Thyroid gland (tissue), 4 donors: ENCODE data around the gene CXCL14. TPM values are rescaled to one million over a fixed set of nuclear protein-coding genes. Genes with fewer than 3 reads are reported as not detected.

ENCODE experiments used
- DNase-seq, 2 donors: peaks; one replicate each; pipeline ENCODE4 v3.0.0-alpha.2; 2019
- H3K27ac ChIP-seq, 3 donors: fragments of 200-600 bp; sonication (generic); 1 replicate in 2 of 3; 2 replicates in 1 of 3; pipeline ENCODE4 v1.5.1; 2016 to 2019; ENCODE audit warnings: mild to moderate bottlenecking in 1 of 3, moderate library complexity in 1 of 3
- H3K27me3 ChIP-seq: fragments of 200-600 bp; sonication (generic); one replicate; pipeline ENCODE4 v1.5.1; 2019
- H3K36me3 ChIP-seq, 2 donors: fragments of 200-600 bp; sonication (generic); one replicate each; pipeline ENCODE4 v1.5.1; 2016 to 2019
- H3K4me1 ChIP-seq, 2 donors: fragments of 200-600 bp; sonication (generic); one replicate each; pipeline ENCODE4 v1.5.1; 2017 to 2019
- H3K4me3 ChIP-seq, 3 donors: fragments of 200-600 bp; sonication (generic); replicated peaks in 1 of 3; 1 replicate in 2 of 3; 2 replicates in 1 of 3; pipeline ENCODE4 v1.5.1; 2016; ENCODE audit warnings: mild to moderate bottlenecking in 1 of 3
- H3K9me3 ChIP-seq: fragments of 200-600 bp; sonication (generic); one replicate; pipeline ENCODE4 v1.5.1; 2017
- POLR2A ChIP-seq, 2 donors: fragments of 450-650 bp; IDR thresholded peaks; one replicate each; pipeline ENCODE4 v1.6.1; 2017; ENCODE audit warnings: antibody characterized with exemption in 2 of 2, mild to moderate bottlenecking in 2 of 2, moderate library complexity in 1 of 2
- WGBS, 2 donors: methylation state at CpG; one replicate each; pipeline ENCODE4 v1.1.5; 2017; 5-methylcytosine and 5-hydroxymethylcytosine counted together
- intact Hi-C: fragments of 100-400 bp; cut with DNase I; formaldehyde crosslinking; loops from one replicate; pipeline ENCODE4 v1.15.1; 2023
- total RNA-seq, 4 donors: library from RNA; depleted of rRNA; stranded (reverse); fragments of >200 nt; gene quantifications; one replicate each; pipeline ENCODE4 v1.2.3, GENCODE V29; 2016
- TF ChIP-seq, protein P1 (sequence below), 6 experiments: fragments of 200-600 bp in 3 of 6; fragments of 450-650 bp in 3 of 6; sonication (generic) in 3 of 6; IDR thresholded peaks; one replicate each; pipeline ENCODE4 v1.5.1; 2016 to 2019; ENCODE audit warnings: antibody characterized with exemption in 6 of 6, mild to moderate bottlenecking in 2 of 6, inconsistent platforms in 1 of 6, moderate library complexity in 1 of 6

CXCL14 gene
- total RNA-seq, 4 donors from 2014 or later: 39.4 to 57.0 (median 48.9) TPM

DNA sequence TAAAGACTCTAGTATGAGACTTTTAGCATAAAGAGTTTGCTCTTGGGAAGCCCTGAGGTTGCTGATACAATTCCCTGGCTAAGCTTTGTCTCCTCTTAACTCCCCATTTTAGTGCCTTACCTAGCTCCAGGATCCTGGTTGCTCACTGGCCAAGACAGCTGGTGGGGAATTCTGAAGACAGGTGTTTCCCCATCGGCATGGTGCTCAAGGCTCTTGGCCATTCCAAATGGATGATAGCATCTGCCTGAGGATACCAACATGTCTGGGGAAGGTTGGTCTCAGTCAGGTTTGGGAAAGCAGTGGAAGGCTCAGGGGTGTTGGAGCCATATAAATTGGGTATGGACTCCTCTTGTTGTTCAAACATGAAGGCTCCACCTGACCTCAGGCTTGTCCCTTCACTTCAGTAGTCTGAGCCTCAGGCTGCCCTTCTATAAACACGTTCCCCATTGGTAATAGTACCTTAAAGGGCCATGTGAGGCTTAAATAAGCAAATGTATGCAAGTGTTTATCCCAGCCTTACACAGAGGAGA lies 44.5 kb upstream of the CXCL14 start:
- DNase-seq: no peak
- no peaks in the 10 kb centered on the region for H3K9me3 ChIP-seq

DNA sequence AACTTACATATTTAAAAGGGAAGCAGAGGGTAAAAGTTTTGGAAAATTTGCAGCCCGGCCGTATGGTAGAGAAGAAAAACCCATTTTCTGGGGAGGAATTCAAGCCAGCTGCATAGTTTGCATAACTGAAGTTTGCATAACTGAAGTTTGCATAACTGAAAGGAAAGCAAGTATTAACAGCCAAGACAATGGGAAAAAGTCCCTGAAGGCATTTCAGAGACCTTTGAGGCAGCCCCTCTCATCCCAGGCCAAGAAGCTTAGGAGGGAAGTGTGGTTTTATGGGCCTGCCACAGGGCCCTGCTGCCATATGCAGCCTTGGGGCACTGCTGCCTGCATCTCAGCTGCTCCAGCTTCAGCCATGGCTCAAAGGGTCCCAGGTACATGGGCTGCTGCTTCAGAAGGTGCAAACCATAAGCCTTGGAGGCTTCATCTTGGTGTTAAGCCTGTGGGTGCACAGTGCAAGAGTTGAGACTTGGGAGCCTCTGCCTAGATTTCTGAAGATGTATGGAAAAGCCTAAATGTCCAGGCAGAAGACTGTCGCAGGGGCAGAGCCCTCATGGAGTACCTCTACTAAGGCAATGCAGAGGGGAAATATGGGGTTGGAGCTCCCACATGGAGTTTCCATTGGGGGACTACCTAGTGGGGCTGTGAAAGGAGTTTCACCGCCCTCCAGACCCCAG lies 36.9 kb upstream of the CXCL14 start:
- H3K27ac ChIP-seq: no peak overlapping the region
- H3K9me3 ChIP-seq: no peaks in the 10 kb centered on the region
- H3K36me3 ChIP-seq: no peaks in the 10 kb centered on the region
- H3K4me3 ChIP-seq: no peak overlapping the region
- TF ChIP-seq, protein P1, sequence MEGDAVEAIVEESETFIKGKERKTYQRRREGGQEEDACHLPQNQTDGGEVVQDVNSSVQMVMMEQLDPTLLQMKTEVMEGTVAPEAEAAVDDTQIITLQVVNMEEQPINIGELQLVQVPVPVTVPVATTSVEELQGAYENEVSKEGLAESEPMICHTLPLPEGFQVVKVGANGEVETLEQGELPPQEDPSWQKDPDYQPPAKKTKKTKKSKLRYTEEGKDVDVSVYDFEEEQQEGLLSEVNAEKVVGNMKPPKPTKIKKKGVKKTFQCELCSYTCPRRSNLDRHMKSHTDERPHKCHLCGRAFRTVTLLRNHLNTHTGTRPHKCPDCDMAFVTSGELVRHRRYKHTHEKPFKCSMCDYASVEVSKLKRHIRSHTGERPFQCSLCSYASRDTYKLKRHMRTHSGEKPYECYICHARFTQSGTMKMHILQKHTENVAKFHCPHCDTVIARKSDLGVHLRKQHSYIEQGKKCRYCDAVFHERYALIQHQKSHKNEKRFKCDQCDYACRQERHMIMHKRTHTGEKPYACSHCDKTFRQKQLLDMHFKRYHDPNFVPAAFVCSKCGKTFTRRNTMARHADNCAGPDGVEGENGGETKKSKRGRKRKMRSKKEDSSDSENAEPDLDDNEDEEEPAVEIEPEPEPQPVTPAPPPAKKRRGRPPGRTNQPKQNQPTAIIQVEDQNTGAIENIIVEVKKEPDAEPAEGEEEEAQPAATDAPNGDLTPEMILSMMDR (IDR thresholded peaks at IDR 0.05): no peak
- TF ChIP-seq POLR2A (IDR thresholded peaks at IDR 0.05): no peak
- DNase-seq: no peak
- WGBS, 2 donors: 87 to 90% methylated on average over 4 of the region's 4 CpGs
- no peaks in the 10 kb centered on the region for H3K4me1 ChIP-seq
- intact Hi-C loops: no loop called here
- no peaks in the 10 kb centered on the region for H3K27me3 ChIP-seq

More for the DNA sequence above, 44.5 kb upstream of the CXCL14 start:
- Histone ChIP-seq H3K36me3 (no peaks in the 10 kb centered on the region), H3K4me3 (no peak overlapping the region), H3K27ac (no peak overlapping the region), H3K27me3 (no peaks in the 10 kb centered on the region), H3K4me1 (no peaks in the 10 kb centered on the region)
- WGBS, 2 donors: 67 to 72% methylated on average over 2 of the region's 2 CpGs
- TF ChIP-seq, protein P1 (IDR thresholded peaks at IDR 0.05): no peak
- no peak for TF ChIP-seq POLR2A (IDR thresholded peaks at IDR 0.05)
- intact Hi-C loops: no loop called here

DNA sequence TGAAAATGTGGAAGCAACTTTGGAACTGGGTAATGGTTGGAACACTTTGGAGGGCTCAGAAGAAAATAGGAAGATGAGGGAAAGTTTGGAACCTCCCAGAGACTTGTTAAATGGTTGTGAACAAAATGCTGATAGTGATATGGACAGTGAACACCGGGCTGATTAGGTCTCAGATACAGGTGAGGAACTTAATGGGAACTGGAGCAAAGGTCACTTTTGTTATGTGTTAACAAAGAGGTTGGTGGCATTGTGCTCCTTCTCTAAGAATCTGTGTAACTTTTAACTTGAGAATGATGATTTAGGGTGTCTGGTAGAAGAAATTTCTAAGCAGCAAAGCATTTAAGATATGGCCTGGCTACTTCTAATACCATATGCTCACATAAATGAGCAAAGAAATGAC lies 36.4 kb upstream of the CXCL14 start:
- DNase-seq: no peak
- Histone ChIP-seq H3K27ac (no peak overlapping the region), H3K36me3 (no peaks in the 10 kb centered on the region), H3K4me1 (no peaks in the 10 kb centered on the region), H3K27me3 (no peaks in the 10 kb centered on the region), H3K9me3 (no peaks in the 10 kb centered on the region), H3K4me3 (no peak overlapping the region)
- no peak for TF ChIP-seq POLR2A (IDR thresholded peaks at IDR 0.05)
- TF ChIP-seq, protein P1 (IDR thresholded peaks at IDR 0.05): no peak
- WGBS, 2 donors: 86 to 94% methylated on average over 1 of the region's 1 CpG
- intact Hi-C loops: no loop called here

DNA sequence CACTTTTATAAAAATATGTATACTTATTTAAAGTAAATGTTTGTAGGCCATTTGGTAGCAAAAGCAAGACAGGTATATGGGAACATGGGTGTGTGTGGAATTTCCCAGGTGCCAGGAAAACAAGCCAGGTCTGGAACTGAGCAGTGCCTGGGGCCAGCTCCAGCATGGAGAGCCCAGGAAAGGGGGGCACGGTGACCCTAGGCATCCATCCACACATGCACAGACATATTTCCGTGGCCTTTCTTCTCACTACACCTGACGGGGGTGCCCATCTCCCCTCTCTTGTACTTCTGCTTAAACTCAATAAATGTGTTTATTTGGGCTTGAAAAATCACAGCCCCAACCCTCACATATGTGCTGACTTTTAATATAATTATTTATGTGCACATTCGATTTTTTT lies 31.2 kb upstream of the CXCL14 start:
- intact Hi-C loops: no loop called here
- Histone ChIP-seq H3K4me3 (no peak overlapping the region), H3K9me3 (no peaks in the 10 kb centered on the region), H3K36me3 (no peaks in the 10 kb centered on the region), H3K4me1 (no peaks in the 10 kb centered on the region), H3K27me3 (no peaks in the 10 kb centered on the region), H3K27ac (no peak overlapping the region)
- DNase-seq: no peak
- WGBS, 2 donors: 76 to 82% methylated on average over 4 of the region's 4 CpGs
- TF ChIP-seq POLR2A (IDR thresholded peaks at IDR 0.05): no peak
- TF ChIP-seq, protein P1 (IDR thresholded peaks at IDR 0.05): no peak

DNA sequence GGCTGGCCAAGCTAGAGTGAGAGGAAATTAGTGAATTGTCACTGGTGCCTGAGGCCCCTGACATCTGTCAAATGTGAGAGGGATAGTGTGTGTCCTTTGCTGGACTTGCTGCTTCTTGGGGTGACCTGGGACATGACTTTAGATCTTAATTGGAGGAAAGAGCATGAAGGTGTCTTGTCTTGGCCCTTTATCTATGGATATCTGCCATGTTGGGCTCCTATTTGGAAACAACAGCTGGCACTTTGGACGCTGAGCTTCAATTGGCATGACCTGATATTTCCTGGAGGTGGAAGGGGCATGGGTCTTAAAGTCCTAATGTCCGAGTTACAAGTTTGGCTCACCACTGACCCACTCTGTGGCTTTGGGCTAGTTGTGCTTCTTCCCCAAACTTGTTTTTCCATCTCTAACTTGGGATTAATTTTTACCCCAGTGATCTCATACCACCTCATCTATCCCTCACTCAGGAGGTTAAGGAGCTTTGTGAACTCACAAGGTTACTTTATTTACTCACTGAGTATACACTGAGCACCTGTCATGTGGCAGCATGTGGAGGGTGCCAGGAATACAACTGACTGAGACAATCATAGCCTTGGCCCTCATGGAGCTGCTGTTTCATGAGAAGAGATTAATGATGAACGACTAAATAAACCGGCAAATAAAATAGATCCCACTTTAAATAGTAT lies 30.1 kb upstream of the CXCL14 start:
- no peak for DNase-seq

More for the DNA sequence above, 30.1 kb upstream of the CXCL14 start:
- Histone ChIP-seq H3K4me1 (no peaks in the 10 kb centered on the region), H3K4me3 (no peak overlapping the region), H3K27me3 (no peaks in the 10 kb centered on the region), H3K27ac (no peak overlapping the region), H3K9me3 (no peaks in the 10 kb centered on the region), H3K36me3 (no peaks in the 10 kb centered on the region)
- WGBS, 2 donors: 87 to 89% methylated on average over 4 of the region's 4 CpGs
- no peak for TF ChIP-seq POLR2A (IDR thresholded peaks at IDR 0.05)
- TF ChIP-seq, protein P1 (IDR thresholded peaks at IDR 0.05): no peak
- intact Hi-C loops: no loop called here
